Left renal pelvis (tissue), 4 donors: ENCODE data around the gene AKR1C4. TPM values are rescaled to one million over a fixed set of nuclear protein-coding genes. Genes with fewer than 3 reads are reported as not detected.

ENCODE experiments used
- DNase-seq, 4 donors: peaks; one replicate each; pipeline ENCODE4 v3.0.0-alpha.2; 2013; ENCODE audit warnings: low read depth in 4 of 4, low spot score in 3 of 4
- polyA plus RNA-seq, 4 donors: library from polyadenylated mRNA; unstranded; fragments of 120-200 nt; gene quantifications; one replicate each; pipeline ENCODE4 v1.2.1, GENCODE V29; 2013; ENCODE audit not compliant: insufficient read length in 4 of 4

The AKR1C4 gene
- polyA plus RNA-seq, 4 donors = not detected

- DNase-seq = no peak
These were observed 68.5 kb downstream of the AKR1C4 start for GRCh38 chr10:5265139-5265538.

DNA sequence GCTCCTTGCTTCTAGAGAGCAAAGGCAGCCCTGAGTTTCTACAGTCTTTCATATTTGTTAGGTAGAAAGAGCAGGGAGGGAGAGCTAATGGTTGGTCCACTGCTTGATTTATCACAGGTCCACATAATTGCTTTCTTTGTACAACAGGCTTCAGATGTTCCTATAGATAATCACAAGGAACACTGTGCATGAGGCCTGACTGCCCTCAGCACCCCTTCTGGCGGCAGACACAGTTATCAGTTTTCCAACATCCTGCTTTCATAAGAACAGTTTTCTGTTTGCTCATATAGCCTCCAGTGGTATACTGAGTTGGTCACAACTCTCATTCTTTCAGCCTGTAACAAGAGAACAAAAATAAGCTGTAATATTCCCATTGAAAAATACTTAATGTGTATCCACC, 69.7 kb downstream of the AKR1C4 start:
- no peak for DNase-seq

GRCh38 chr10:5266804-5267203, 70.2 kb downstream of the AKR1C4 start:
- DNase-seq = no peak

DNA sequence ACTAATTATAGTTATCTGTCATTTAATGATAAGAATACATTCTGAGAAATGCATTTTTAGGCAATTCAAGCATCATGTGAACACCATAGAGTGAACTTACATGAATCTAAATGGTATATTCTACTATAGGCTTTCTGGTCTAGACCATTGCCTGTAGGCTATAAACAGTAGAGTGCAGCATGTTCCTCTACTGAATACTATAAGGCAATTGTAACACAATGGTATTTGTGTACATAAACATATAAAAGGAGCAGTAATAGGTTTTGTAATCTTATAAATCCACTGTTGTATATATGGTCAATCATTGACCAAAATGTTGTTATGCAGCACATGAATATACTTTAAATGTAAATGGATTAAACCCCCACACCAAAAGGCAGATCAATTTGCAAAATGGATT, 71.6 kb downstream of the AKR1C4 start:
- DNase-seq = no peak

Other genes with a start within 250 kb of the AKR1C4 start
- gene AKR1C1, start 233.4 kb upstream of the AKR1C4 start, polyA plus RNA-seq = 10 to 100 TPM; 11.2 to 26.7 (median 15.3) TPM
- 10 to 100 TPM in 3 of 4 donors, 1 to 10 TPM in 1; 7.9 to 39.3 (median 11.6) TPM for gene AKR1C2, start 193.0 kb upstream of the AKR1C4 start, polyA plus RNA-seq
- 10 to 100 TPM in 3 of 4 donors, 1 to 10 TPM in 1; 8.6 to 61.7 (median 53.2) TPM for gene AKR1C3, start 102.4 kb upstream of the AKR1C4 start, polyA plus RNA-seq
- gene AKR1C8, start 11.7 kb upstream of the AKR1C4 start, polyA plus RNA-seq = under 1 TPM in 3 of 4 donors, not detected in 1; 0.11 to 0.58 (median 0.20) TPM
- 1 to 10 TPM in 3 of 4 donors, under 1 TPM in 1; 0.40 to 2.8 (median 1.8) TPM for gene UCN3, start 168.1 kb downstream of the AKR1C4 start, polyA plus RNA-seq
- gene TUBAL3, start 208.0 kb downstream of the AKR1C4 start, polyA plus RNA-seq = under 1 TPM in 2 of 4 donors, not detected in 2; 0.23 to 0.24 TPM
- 100 to 1,000 TPM in 3 of 4 donors, 10 to 100 TPM in 1; 39.6 to 148 (median 133) TPM for gene NET1, start 215.7 kb downstream of the AKR1C4 start, polyA plus RNA-seq